ENCODE results near the gene GOLGA8N.
"Not testable (repeated sequence)": the region's sequence is repeated elsewhere in the genome, so short reads cannot be mapped to it uniquely, and the experiment has no call there.

GOLGA8N gene

DNA sequence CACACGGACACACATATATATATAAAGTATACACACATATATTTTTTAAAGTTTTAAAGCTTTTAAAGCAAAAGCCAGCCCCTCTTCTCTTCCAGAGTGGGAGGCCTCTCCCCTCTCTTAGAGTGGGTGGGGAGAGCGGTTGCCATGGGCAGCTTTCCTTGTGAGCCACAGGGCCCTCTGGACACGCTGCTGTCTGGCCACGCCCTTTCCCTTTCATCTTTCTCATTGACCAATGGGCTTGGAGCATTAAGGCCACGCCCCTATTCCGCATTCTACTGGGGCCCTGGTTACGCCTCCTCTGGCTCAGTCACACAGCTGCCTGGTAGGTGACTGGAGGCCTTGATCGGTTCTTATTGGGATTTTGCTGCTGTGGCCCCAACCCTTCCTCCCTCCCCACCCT is at the start of gene GOLGA8N:
TSS of gene GOLGA8N (plus strand) at position 306 of the 400 bp plus-strand sequence.
- DNase-seq (ENCODE audit: low spot score), result not testable (repeated sequence)

DNA sequence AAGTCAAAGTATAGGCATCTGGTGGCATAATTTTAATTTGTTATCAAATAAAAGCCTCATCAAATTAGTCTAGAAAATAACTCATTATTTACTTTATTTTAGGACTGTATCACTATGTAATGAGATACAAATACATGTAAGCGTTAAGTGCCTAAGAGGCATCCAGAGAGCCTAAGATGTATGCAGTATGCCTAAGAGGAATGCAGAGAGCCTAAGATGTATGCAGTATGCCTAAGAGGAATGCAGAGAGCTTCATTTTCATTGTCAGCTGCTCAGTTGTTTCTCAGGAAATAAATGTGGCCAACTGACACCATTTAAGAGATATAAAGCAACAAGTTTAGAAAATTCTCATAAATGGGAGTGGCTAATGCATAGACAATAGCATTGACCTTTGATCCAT is 49.8 kb upstream of the GOLGA8N start:
- not testable (repeated sequence) for DNase-seq (ENCODE audit: low spot score)

DNA sequence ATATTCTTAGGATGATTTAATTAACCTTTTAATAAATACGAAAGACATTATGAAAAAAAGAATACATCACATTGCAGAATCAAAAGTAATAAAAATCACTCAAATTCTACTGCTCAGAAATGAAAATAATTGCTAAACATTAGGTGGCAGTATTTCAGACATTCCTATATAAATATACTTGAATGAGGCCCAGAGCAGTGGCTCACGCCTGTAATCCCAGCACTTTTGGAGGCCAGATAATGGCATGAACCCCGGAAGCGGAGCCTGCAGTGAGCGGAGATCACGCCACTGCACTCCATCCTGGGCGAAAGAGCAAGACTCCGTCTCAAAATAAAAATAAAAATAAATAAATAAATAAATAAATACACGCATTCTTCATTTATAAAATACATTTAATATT is 48.1 kb upstream of the GOLGA8N start:
- DNase-seq (ENCODE audit: low spot score), result not testable (repeated sequence)

DNA sequence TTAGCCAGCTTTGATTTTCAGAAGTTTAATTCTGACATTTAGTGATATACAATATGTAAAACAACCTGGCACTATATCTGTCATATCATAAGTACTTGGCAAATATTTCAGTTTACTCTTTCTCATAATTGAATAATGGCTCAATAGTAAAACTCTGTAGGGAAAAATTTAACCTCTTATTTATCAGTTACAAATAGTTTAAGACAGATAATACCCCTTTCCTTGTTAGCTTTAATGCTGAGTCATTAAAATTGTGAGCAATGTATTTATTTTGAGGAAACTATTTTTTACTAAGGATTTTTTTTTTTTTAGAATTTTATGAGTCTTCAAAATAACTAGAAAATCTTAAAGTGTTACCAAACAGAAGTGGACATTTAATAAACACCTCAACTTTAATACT is 38.7 kb upstream of the GOLGA8N start:
- not testable (repeated sequence) for DNase-seq (ENCODE audit: low spot score)

DNA sequence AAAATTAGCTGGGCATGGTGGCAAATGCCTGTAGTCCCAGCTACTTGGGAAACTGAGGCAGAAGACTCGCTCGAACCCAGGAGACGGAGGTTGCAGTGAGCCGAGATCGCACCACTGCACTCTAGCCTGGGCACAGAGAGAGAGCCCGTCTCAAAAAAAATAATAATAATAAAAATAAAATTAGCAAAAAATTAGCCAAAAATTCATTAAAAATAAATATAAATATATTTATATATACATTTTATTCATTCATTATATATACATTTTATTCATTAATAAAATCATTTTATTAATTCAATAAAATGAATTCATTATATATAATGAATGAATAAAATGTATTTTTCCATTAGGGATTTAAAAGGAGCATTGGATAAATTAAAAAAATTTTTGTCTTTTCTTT is 31.1 kb upstream of the GOLGA8N start:
- not testable (repeated sequence) for DNase-seq (ENCODE audit: low spot score)

DNA sequence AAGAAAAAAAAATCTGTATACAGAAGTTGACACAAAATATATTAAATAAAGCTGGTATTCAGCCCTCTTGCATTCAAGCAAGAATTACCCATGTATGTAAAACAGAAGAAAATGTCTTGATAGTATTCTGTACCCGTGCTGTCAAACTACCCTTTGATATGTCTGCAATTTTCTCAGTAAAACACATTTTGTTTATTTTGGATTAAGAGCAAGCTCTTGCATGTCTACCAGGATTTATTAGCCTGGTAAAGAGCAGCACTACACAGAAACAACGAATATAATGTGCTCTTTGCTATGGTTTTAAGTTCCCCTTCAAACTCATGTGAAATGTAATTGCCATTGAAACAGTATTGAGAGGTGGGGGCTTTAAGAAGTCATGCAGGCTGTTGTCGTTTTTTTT is 24.3 kb upstream of the GOLGA8N start:
- DNase-seq (ENCODE audit: low spot score), result not testable (repeated sequence)

DNA sequence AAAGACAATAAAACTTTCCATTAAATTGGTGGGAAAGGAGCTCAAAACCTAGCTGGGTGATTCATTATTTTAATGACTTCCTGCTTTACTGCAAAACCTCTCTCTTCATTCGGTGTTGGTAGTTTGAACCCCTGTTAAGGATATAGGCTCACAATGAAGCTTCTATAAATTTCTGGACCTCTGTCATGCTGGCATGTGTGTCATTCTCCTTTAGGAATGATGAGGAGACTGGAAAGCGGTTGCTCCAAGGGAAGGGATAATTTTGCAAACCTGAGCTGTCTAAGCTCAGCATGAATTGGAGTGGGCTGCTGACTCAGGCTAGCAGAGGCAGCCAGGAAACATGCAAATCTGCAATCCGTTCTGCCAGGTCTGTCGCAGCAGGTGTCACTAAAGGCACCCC is 14.8 kb upstream of the GOLGA8N start:
- not testable (repeated sequence) for DNase-seq (ENCODE audit: low spot score)

DNA sequence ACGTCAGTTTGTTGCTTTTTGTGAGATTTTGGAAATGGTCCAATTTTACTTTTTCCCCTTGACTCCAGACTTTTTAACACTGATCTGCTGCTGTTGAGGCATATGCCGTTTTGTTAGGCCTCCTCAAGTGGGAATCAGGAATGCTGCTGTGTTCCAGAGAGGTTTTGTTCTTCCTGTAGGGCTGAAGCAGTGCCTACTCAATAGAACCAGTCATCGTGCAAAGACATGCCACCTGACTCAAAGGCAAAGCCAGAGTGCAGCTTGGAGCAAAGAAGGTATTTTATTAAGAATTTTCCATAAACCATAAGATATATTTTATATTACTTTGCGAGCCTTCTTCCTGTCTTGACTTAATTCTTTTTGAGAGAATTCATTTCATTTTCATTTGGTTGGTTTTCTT is 7.4 kb upstream of the GOLGA8N start:
- not testable (repeated sequence) for DNase-seq (ENCODE audit: low spot score)

DNA sequence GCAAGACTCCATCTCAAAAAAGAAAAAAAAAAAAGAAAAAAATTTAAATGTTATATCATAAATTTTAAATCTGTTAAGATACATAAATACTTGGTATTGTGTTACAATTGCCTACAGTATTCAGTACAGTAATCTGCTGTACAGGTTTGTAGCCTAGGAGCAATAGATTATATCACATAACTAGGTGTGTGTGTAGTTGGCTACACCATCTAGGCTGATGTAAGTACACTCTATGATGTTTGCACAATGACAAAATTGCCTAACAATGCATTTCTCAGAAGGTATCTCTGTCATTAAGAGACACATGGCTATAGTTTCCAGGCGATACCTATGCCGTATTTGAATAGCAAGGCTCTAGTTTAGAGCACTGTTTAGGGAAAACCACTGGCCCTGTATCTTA is 16.3 kb downstream of the GOLGA8N start:
- DNase-seq (ENCODE audit: low spot score), result not testable (repeated sequence)

DNA sequence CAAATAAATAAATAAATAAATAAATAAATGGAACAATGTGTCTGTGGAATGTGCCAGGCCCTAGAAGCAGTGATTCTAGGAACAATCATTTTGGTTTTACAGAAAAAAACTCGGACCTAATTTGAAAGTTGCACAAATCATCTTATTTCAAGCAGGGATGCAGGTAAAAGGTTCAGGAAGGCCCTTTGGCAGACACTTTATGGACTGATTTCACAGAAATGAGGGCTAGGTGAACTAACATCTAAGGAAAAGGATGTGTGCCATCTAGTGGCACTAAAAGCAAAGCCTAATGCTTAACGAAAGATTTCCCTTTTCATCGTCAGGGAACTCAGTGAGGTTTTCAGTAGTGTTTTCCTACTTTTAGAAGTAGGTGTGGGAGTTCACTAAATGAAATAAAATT is 17.5 kb downstream of the GOLGA8N start:
- DNase-seq (ENCODE audit: low spot score), result not testable (repeated sequence)

DNA sequence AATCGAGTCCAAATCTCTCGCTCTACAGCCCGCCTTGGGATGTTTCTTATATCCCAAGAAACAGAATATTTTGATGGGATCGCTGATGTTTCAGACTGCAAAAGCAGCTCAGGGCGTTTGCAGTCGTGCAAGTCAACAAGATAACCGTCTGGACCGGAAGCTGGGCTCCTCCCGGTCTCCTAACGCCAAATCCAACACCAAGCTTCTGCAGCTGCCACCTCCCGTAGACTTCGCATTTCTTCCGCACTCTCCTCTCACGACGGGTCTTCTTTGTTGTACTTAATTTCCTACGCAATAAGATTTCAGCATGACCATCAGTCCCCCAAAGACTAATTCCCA is 21.4 kb downstream of the GOLGA8N start:
- not testable (repeated sequence) for DNase-seq (ENCODE audit: low spot score)

DNA sequence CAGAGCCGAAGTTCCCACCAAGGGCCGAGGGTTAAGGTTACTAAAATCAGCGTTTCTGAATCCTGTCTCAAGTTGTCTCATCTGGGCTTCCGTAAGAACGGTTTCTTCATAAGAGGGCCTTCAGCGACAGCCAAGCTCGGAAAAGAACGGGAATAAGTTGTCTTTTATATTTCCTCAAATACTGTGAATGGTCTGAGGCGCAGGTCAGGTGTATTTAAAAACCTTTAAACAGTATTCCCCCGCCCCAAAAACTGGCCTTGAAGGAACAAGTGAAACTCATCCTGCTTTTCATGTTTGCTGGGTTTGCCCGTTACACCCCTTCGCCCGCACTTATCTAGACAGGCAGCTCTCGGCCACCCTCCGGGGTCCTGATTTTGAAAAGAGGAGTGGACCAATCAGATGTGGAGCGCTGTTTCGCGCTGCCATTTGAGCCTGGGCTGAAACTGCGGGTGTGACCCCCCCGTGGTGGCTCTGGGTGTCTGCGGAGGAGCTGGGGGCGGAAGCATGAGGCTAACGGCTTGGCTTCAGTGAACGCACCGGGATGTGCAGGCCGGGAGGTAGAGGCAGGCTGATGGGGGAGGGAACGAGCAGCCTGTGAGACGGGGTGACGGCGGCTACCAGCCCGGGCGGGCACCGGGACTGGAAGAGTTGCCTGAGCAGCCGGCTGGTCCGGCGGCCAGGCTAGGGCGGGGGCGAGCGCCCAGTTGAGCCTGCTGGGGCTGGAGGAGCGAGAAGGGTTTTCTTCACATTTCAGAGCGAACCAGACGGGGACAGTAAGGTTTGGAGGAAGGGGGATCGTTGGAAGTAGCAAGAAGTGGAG is 22.0 kb downstream of the GOLGA8N start, which contains the start of gene ARHGAP11A:
TSS of gene ARHGAP11A (plus strand) at position 454 of the 820 bp plus-strand sequence. CDS start 708 bp downstream, outside the sequence.
- peak; percentile 47 for DNase-seq (ENCODE audit: low spot score)

DNA sequence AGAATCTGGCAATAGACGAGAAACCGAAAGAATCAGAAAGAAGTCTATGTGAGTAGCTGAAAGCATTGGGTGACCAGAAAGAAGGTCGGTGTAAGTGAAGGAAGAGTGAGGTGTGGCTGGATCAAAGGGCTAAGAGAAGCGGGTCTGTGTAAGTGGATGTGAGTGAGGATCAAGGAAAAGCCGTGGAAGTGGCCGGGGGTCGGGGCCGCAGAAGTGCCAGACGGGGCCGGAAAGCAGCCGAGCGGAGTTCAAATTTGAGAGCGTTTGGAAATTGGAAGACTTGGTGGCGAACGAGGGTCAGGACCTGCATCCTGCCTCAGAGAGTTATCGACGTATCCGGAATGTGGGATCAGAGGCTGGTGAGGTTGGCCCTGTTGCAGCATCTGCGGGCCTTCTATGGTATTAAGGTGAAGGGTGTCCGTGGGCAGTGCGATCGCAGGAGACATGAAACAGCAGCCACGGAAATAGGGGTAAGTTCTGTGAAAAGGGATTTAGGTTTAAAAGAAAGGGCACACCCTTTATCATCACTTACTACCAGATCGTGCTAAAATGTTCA is 22.7 kb downstream of the GOLGA8N start:
- not testable (repeated sequence) for DNase-seq (ENCODE audit: low spot score)

DNA sequence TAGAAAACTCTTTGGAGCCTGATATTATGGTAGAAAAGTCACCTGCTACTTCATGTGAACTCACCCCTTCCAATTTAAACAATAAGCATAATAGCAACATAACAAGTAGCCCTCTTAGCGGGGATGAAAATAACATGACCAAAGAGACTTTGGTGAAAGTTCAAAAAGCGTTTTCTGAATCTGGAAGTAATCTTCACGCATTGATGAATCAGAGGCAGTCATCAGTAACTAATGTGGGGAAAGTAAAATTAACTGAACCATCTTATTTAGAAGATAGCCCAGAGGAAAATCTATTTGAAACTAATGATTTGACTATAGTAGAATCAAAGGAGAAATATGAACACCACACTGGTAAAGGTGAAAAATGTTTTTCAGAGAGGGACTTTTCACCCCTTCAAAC is 43.2 kb downstream of the GOLGA8N start:
- peak; percentile 18 for DNase-seq (ENCODE audit: low spot score)

DNA sequence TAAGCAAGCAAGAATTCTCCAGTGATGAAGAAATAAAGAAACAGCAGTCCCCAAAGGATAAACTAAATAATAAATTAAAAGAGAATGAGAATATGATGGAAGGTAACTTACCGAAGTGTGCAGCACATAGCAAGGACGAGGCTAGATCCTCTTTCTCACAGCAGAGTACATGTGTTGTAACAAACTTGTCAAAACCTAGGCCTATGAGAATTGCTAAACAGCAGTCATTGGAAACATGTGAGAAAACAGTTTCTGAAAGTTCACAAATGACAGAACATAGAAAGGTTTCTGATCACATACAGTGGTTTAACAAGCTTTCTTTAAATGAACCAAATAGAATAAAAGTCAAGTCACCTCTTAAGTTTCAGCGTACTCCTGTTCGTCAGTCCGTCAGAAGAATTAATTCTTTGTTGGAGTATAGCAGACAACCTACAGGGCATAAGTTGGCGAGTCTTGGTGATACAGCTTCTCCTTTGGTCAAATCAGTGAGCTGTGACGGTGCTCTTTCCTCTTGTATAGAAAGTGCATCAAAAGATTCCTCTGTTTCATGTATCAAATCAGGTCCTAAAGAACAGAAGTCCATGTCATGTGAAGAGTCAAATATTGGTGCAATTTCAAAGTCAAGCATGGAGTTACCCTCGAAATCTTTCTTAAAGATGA is 43.8 kb downstream of the GOLGA8N start:
- DNase-seq (ENCODE audit: low spot score), result no peak

DNA sequence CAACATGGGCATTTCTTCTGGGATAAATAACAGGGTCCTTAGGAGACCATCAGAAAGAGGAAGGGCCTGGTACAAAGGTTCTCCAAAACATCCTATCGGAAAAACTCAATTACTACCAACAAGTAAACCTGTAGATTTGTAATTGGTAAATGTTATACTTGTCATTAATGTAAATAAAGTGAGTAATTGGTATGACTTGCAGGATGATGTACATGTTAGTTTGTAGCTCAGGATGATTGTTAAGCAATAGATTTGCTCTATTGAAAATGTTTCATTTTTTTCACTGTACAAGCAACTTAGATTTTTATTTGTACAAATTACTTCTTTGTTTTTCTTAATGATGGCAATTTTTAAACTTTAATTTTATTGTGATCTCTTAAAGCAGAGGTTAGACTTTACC is 44.4 kb downstream of the GOLGA8N start:
- DNase-seq (ENCODE audit: low spot score), result no peak

DNA sequence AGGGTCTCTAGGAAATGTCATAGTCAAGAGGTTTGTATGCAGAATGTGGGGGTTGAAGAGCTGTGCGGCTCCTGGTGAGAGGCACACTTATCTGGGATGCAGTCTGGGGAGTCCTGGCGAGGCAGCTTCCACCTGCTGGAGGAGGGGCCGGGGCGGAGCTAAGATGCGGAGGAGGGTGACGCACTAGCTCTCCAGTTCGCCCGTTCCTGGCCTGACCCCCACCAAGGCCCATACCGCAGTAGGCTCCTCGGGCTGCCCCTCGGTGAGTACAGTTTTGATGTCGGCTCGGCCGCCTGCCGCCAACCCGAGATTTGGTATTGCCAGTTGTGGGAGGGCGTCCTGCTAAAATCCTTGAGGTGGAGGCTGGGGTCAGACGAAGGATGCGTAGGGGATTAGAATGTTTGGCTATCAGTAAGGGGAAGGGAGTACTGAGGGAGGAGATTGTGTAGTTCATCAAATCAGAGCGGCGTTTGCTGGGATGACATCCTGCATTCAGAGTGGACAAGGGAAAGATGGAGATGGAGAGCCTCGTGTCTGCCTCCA is 48.3 kb downstream of the GOLGA8N start, which contains the start of gene SCG5:
TSS of gene SCG5 (plus strand) at position 194 of the 543 bp plus-strand sequence. CDS start 1,883 bp downstream, outside the sequence.
- no peak for DNase-seq (ENCODE audit: low spot score)

DNA sequence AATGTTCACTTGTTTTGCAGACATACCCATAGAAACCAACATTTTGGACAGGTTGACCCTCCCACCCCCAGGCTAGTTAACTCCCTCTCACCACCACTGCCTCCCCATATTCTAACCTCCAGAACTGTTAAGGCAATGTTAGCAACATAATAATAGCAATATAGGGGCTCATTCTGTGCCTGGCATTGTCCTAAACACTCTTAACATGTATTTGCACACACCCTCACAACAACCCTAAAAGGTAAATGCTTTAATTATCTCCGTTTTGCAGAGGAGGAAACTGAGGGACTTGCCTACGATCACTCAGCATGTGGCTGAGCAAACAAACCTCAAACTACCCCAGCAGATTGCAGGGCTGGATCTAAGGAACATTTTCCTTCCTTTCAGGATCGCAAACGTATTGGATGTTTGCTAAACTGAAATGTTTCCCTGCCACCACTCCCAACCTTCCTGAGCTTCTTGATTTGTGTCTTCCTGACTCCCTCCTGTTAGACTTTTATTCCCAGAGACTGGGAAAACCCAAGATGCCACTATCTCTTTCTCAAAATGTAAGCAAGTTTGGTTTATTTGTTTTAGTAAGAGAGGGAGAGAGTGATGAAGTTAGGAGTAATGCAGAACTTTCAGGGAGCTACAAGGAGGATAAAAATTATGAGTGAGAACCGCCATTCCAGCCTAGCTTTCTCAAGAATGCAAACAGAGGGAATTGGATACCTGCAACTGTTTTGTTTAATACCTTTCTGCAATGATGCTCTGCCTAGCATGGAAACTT is 49.6 kb downstream of the GOLGA8N start:
- no peak for DNase-seq (ENCODE audit: low spot score)

DNA sequence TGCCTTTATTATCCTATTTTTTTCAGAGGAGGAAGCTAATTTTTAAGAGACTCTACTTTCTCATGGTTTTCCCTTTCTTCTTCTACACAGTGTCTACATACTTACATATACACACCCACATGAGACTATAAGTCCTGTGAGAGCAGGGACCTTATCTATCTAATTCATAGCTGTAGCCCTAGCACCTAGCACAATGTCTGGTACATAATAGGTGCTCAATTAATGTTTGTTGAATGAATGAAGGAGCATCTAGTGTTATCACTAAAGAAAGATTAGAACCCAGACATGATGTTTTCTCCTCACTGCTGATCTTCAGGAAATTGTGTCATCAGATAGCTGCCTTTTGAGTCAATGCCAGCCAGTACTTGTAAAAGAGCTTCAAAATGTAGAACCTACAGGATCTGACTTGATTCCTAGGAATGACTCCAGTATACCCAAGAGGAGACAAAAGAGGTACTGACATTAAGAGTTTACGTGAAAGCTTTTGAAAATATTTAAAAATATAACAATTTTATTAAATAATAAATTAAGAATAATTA is 50.7 kb downstream of the GOLGA8N start:
- DNase-seq (ENCODE audit: low spot score), result no peak

DNA sequence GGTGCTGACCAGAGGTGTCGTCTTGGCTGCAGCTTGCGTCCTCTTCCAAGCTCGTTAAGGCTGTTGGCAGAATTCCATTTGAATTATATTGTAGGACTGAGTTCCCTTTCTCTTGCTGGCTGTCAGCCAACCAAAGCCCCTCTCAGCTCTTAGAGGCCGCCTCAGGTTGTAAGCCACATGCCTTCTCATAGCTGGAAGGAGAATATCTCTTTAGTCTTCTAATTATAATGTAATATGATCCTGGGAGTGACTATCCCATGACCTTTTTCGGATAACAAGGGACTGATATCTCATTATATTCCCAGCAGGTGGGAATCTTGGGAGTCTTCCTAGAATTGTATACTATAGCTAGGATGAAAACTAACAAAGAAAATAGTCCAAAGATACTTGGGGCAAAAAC is 53.0 kb downstream of the GOLGA8N start:
- no peak for DNase-seq (ENCODE audit: low spot score)

DNA sequence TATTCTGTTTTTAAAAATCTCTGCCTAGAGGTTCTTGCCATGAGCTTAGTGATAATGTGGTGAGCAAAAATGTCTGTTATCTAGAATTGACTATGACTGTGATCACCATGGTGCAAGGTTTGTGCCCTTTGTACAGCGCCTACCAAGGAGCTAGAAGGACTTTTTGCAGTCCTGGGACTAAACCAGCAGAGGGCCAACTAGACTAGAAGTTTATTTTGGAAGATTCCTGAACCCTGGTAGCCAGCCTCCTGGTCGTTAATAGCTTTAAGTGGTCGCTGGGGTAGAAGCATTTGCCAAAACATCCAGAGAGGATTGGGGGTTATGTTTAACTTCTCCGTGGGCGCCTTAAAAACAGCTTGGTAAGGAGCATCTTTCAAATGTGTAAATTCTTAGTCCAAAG is 56.1 kb downstream of the GOLGA8N start:
- DNase-seq (ENCODE audit: low spot score), result peak; percentile 60
